Lower lobe of right lung (tissue), 2 donors: ENCODE results near the gene SLC39A3. TPM values are rescaled to one million over a fixed set of nuclear protein-coding genes. Genes with fewer than 3 reads are reported as not detected.

Source experiments
- ATAC-seq, 2 donors: fragments of 200-7000 bp; cut with Tn5 transposase; one replicate each; pipeline ENCODE4 v1.9.1; 2020 to 2022; ENCODE audit warnings: mild to moderate bottlenecking in 2 of 2, moderate library complexity in 2 of 2
- DNase-seq: peaks from one replicate; pipeline ENCODE4 v3.0.0-alpha.2; 2020
- H3K27ac ChIP-seq: fragments of 200-600 bp; one replicate; pipeline ENCODE4 v1.8.0; 2022
- H3K27me3 ChIP-seq: fragments of 200-600 bp; one replicate; pipeline ENCODE4 v1.8.0; 2022; ENCODE audit warnings: low read depth
- H3K36me3 ChIP-seq: fragments of 200-600 bp; one replicate; pipeline ENCODE4 v1.8.0; 2022; ENCODE audit warnings: mild to moderate bottlenecking
- H3K4me1 ChIP-seq: fragments of 200-600 bp; one replicate; pipeline ENCODE4 v1.8.0; 2022
- H3K4me3 ChIP-seq: fragments of 200-600 bp; one replicate; pipeline ENCODE4 v1.8.0; 2022; ENCODE audit warnings: mild to moderate bottlenecking
- H3K9me3 ChIP-seq: fragments of 200-600 bp; one replicate; pipeline ENCODE4 v1.8.0; 2022
- CTCF ChIP-seq: fragments of 200-600 bp; IDR thresholded peaks from one replicate; pipeline ENCODE4 v1.8.0; 2022; ENCODE audit warnings: antibody characterized with exemption, mild to moderate bottlenecking
- intact Hi-C: fragments of 100-400 bp; cut with DNase I; formaldehyde crosslinking; loops from one replicate; pipeline ENCODE4 v1.11.0; 2022
- total RNA-seq: library from RNA; stranded (reverse); fragmentation: NEBNext Ultra II Directional; extraction: Animal tissue kit (Norgen Biotek cat#: 25700); gene quantifications from one replicate; pipeline ENCODE4 v1.2.1, GENCODE V29; 2021
- donor health status: DM: no; HTN: yes; CAD: no; lungs with severe emphysema.

SLC39A3 gene
- total RNA-seq, 1 donor from 2014 or later = 24.4 TPM

DNA sequence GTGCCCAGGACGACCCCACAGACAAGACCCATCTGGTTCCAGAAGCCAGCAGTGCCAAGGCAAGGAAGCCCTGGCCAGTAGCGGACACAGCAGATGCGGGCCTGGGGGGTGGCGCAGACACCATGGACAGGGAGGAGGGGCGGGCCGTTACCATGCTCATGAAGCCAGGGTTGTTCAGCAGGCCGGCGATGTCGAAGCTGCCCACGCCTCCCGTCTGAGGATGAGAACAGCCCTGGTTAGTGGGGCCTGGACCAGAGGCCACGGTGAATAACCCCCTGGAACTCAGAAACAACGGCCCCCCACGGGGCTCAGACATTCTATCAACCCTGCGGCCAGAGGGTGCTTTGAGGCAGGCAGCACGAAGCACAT lies 21.5 kb upstream of the SLC39A3 start:
- Histone ChIP-seq H3K27ac (no peak overlapping the region), H3K27me3 (no peaks in the 10 kb centered on the region), H3K4me1 (no peaks in the 10 kb centered on the region), H3K4me3 (no peak overlapping the region), H3K9me3 (no peaks in the 10 kb centered on the region), H3K36me3 (peaks cover 95% of the 10 kb centered on the region)
- TF ChIP-seq CTCF = no peak
- intact Hi-C loops = no loop called here
- ATAC-seq (no peak), DNase-seq (no peak)

- H3K27ac ChIP-seq = no peak overlapping the region
- peak; percentile 55 to 63 for ATAC-seq
Measured at GRCh38 chr19:2759965-2760364, 20.1 kb upstream of the SLC39A3 start.

GRCh38 chr19:2759362-2759761 lies 19.5 kb upstream of the SLC39A3 start:
- no peak for TF ChIP-seq CTCF
- no peaks in the 10 kb centered on the region for H3K4me1 ChIP-seq
- H3K27ac ChIP-seq = no peak overlapping the region
- H3K9me3 ChIP-seq = no peaks in the 10 kb centered on the region
- intact Hi-C loops = no loop called here
- DNase-seq (no peak), ATAC-seq (no peak)
- no peaks in the 10 kb centered on the region for H3K27me3 ChIP-seq
- H3K4me3 ChIP-seq = no peak overlapping the region
- peaks cover 95% of the 10 kb centered on the region for H3K36me3 ChIP-seq

More at GRCh38 chr19:2759965-2760364, 20.1 kb upstream of the SLC39A3 start:
- Histone ChIP-seq H3K9me3 (no peaks in the 10 kb centered on the region), H3K27me3 (no peaks in the 10 kb centered on the region), H3K4me3 (no peak overlapping the region), H3K4me1 (no peaks in the 10 kb centered on the region), H3K36me3 (peaks cover 95% of the 10 kb centered on the region)
- DNase-seq = no peak
- TF ChIP-seq CTCF = no peak
- intact Hi-C loops = no loop called here

- Histone ChIP-seq H3K9me3 (no peaks in the 10 kb centered on the region), H3K36me3 (peaks cover 95% of the 10 kb centered on the region), H3K4me3 (no peak overlapping the region), H3K27me3 (no peaks in the 10 kb centered on the region), H3K4me1 (no peaks in the 10 kb centered on the region), H3K27ac (no peak overlapping the region)
- DNase-seq (no peak), ATAC-seq (no peak)
- TF ChIP-seq CTCF = no peak
- intact Hi-C loops = no loop called here
Measured at GRCh38 chr19:2758601-2759313, 18.9 kb upstream of the SLC39A3 start.

GRCh38 chr19:2756921-2757881 lies 17.4 kb upstream of the SLC39A3 start:
- H3K27me3 ChIP-seq = no peaks in the 10 kb centered on the region
- peaks cover 88% of the 10 kb centered on the region for H3K36me3 ChIP-seq
- no peak overlapping the region for H3K4me3 ChIP-seq
- no peak overlapping the region for H3K27ac ChIP-seq
- no peak for DNase-seq
- no peak for ATAC-seq
- H3K9me3 ChIP-seq = no peaks in the 10 kb centered on the region
- intact Hi-C loops = no loop called here
- H3K4me1 ChIP-seq = no peaks in the 10 kb centered on the region
- no peak for TF ChIP-seq CTCF
